ENCODE data around the gene PASK. TPM values are rescaled to one million over a fixed set of nuclear protein-coding genes. Genes with fewer than 3 reads are reported as not detected.
A peak's percentile ranks its signal among the peaks of the same experiment; 100 is the strongest.

The PASK gene
- total and polyA plus RNA-seq, 7 experiments from 2014 or later: 15.0 to 160 (median 78.3) TPM

DNA sequence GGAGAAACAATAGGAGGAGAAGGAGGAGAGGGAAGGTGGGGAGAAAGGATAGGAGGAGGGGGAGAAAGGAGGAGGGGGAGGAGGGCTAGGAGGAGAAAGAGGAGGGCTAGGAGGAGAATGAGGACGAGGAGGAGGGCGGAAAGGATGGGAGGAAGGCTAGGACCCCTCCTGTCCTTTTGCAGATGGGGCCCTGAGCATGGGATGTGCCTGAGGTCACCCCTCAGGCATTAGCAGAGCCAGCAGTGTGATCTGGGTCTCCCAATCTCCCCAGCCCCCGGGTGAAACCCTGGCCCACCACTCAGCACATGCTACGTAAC, 38.6 kb upstream of the PASK start:
- DNase-seq: no peak

GRCh38 chr2:241187101-241187917, 38.0 kb upstream of the PASK start:
- DNase-seq (no peak), ATAC-seq (no peak)
- Histone ChIP-seq H3K27ac (ENCODE audit: low read depth, low read length) (no peak overlapping the region), H3K36me3 (ENCODE audit: control insufficient read depth in 2 of 3, insufficient read depth in 3 of 3, low read length in 3 of 3) (peaks cover 0 to 14% (median 0%) of the 10 kb centered on the region in 3 experiments), H3K27me3 (ENCODE audit: control insufficient read depth in 2 of 2, insufficient read depth in 2 of 2, low read length in 2 of 2) (no peaks in the 10 kb centered on the region), H3K9me3 (ENCODE audit: control insufficient read depth in 2 of 3, low read length in 3 of 3) (no peaks in the 10 kb centered on the region), H3K4me1 (ENCODE audit: control insufficient read depth in 2 of 2, insufficient read depth in 2 of 2, low read length in 2 of 2) (no peaks in the 10 kb centered on the region), H3K4me3 (ENCODE audit: low read length) (no peak overlapping the region)
- Mint-ChIP-seq H3K4me1 (no peaks in the 10 kb centered on the region), H3K27me3 (no peaks in the 10 kb centered on the region), H3K4me3 (no peak overlapping the region), H3K9me3 (no peaks in the 10 kb centered on the region), H3K36me3 (peaks cover 0 to 11% (median 0%) of the 10 kb centered on the region in 5 donors), H3K27ac (peak overlapping the region in 1 of 9 donors; percentile 62)
- ChIA-PET CTCF (no interaction called here), POLR2A (interaction anchor here (1.7 kb wide), 1 partner anchor 28 kb away, joined by 4 read pairs; no protein-coding TSS in a partner anchor)
- intact Hi-C loops (cut with micrococcal nuclease): no loop called here

More for the DNA sequence above, 38.6 kb upstream of the PASK start:
- H3K27ac Mint-ChIP-seq: no peak overlapping the region
- Histone ChIP-seq H3K4me3 (ENCODE audit: low read length) (no peak overlapping the region), H3K4me1 (ENCODE audit: control insufficient read depth in 2 of 2, insufficient read depth in 2 of 2, low read length in 2 of 2) (no peaks in the 10 kb centered on the region), H3K27me3 (ENCODE audit: control insufficient read depth in 2 of 2, insufficient read depth in 2 of 2, low read length in 2 of 2) (no peaks in the 10 kb centered on the region), H3K9me3 (ENCODE audit: control insufficient read depth in 2 of 3, low read length in 3 of 3) (no peaks in the 10 kb centered on the region), H3K27ac (ENCODE audit: low read depth, low read length) (no peak overlapping the region), H3K36me3 (ENCODE audit: control insufficient read depth in 2 of 3, insufficient read depth in 3 of 3, low read length in 3 of 3) (peaks cover 0 to 8% (median 0%) of the 10 kb centered on the region in 3 experiments)
- H3K27me3 Mint-ChIP-seq: no peaks in the 10 kb centered on the region
- ChIA-PET POLR2A (interaction anchor here (1.7 kb wide), 1 partner anchor 28 kb away, joined by 4 read pairs; no protein-coding TSS in a partner anchor), CTCF (no interaction called here)
- no peaks in the 10 kb centered on the region for H3K4me1 Mint-ChIP-seq
- no peaks in the 10 kb centered on the region for H3K9me3 Mint-ChIP-seq
- intact Hi-C loops (cut with micrococcal nuclease): no loop called here
- no peak for ATAC-seq
- H3K36me3 Mint-ChIP-seq: peaks cover 0 to 5% (median 0%) of the 10 kb centered on the region in 5 donors
- H3K4me3 Mint-ChIP-seq: no peak overlapping the region

DNA sequence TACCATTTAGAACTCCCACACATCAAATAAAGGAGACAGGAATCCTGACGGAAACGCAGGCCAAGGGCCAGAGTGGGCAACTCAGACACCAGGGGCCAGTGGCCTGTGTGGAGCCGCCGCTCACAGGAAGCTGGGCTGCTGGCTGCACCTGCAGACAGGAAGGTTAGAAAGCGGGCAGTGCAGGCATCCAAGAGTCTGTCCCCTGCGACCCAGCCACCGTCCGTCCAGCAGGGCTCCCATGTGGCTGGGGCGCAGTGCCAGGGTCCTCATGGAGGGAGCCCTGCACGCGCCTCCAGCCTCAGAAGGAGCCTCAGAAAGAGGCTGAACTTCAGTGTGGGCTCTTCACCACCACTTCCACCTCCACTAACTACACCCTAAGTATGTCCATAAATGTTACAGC, 36.7 kb upstream of the PASK start:
- peaks cover 0 to 19% (median 0%) of the 10 kb centered on the region in 5 donors for H3K36me3 Mint-ChIP-seq
- H3K27ac Mint-ChIP-seq: no peak overlapping the region
- Histone ChIP-seq H3K4me1 (ENCODE audit: control insufficient read depth in 2 of 2, insufficient read depth in 2 of 2, low read length in 2 of 2) (no peaks in the 10 kb centered on the region), H3K27me3 (ENCODE audit: control insufficient read depth in 2 of 2, insufficient read depth in 2 of 2, low read length in 2 of 2) (no peaks in the 10 kb centered on the region), H3K36me3 (ENCODE audit: control insufficient read depth in 2 of 3, insufficient read depth in 3 of 3, low read length in 3 of 3) (peaks cover 0 to 22% (median 0%) of the 10 kb centered on the region in 3 experiments), H3K4me3 (ENCODE audit: low read length) (no peak overlapping the region), H3K9me3 (ENCODE audit: control insufficient read depth in 2 of 3, low read length in 3 of 3) (no peaks in the 10 kb centered on the region), H3K27ac (ENCODE audit: low read depth, low read length) (no peak overlapping the region)
- DNase-seq (no peak), ATAC-seq (no peak)
- ChIA-PET POLR2A (interaction anchor here (1.7 kb wide), 1 partner anchor 30 kb away, joined by 4 read pairs; no protein-coding TSS in a partner anchor), CTCF (interaction anchor here (0.6 kb wide), 1 partner anchor 358 kb away, joined by 4 read pairs; no protein-coding TSS in a partner anchor)
- H3K27me3 Mint-ChIP-seq: no peaks in the 10 kb centered on the region
- no peaks in the 10 kb centered on the region for H3K4me1 Mint-ChIP-seq
- intact Hi-C loops (cut with micrococcal nuclease): no loop called here
- no peaks in the 10 kb centered on the region for H3K9me3 Mint-ChIP-seq
- H3K4me3 Mint-ChIP-seq: no peak overlapping the region

- H3K27me3 ChIP-seq (ENCODE audit: control insufficient read depth in 2 of 2, insufficient read depth in 2 of 2, low read length in 2 of 2): no peaks in the 10 kb centered on the region
- no peak overlapping the region for H3K4me3 ChIP-seq (ENCODE audit: low read length)
- Mint-ChIP-seq H3K36me3 (peaks cover 0 to 21% (median 0%) of the 10 kb centered on the region in 5 donors), H3K4me3 (no peak overlapping the region), H3K27ac (no peak overlapping the region), H3K4me1 (no peaks in the 10 kb centered on the region), H3K9me3 (no peaks in the 10 kb centered on the region), H3K27me3 (no peaks in the 10 kb centered on the region)
- ATAC-seq (no peak), DNase-seq (no peak)
- no peak overlapping the region for H3K27ac ChIP-seq (ENCODE audit: low read depth, low read length)
- intact Hi-C loops (cut with micrococcal nuclease): no loop called here
- peaks cover 0 to 31% (median 0%) of the 10 kb centered on the region in 3 experiments for H3K36me3 ChIP-seq (ENCODE audit: control insufficient read depth in 2 of 3, insufficient read depth in 3 of 3, low read length in 3 of 3)
- CTCF ChIA-PET: no interaction called here
- POLR2A ChIA-PET: no interaction called here
- H3K4me1 ChIP-seq (ENCODE audit: control insufficient read depth in 2 of 2, insufficient read depth in 2 of 2, low read length in 2 of 2): no peaks in the 10 kb centered on the region
- H3K9me3 ChIP-seq (ENCODE audit: control insufficient read depth in 2 of 3, low read length in 3 of 3): no peaks in the 10 kb centered on the region
Observed at GRCh38 chr2:241184901-241185300, 35.6 kb upstream of the PASK start.

DNA sequence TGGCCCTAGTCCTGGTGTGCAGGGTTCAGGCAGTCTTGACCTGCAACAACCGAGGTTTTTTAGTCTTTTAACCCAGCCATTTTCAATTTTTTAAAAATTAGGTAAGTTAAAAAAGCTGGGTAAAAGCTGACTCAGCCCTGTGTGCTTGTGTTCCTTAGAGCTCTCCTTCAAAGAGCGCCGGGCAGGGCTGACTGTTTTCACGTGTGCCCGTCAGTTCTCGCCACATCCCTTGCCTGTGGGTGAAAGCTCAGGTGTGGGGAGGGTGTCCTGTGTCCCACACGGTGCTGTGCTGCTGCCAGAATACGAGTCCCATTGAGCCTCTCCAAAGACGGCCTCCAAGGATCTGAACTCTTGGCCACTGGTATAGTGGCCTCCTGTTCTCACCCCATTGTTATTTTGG, 33.9 kb upstream of the PASK start:
- H3K36me3 Mint-ChIP-seq: peaks cover 4 to 36% (median 9%) of the 10 kb centered on the region in 5 donors
- no peak overlapping the region for H3K4me3 Mint-ChIP-seq
- POLR2A ChIA-PET: interaction anchor here (0.6 to 0.9 kb wide), 2 partner anchors 27 to 51 kb away, joined by 3 to 5 read pairs; no protein-coding TSS in a partner anchor
- H3K36me3 ChIP-seq (ENCODE audit: control insufficient read depth in 2 of 3, insufficient read depth in 3 of 3, low read length in 3 of 3): peaks cover 0 to 45% (median 0%) of the 10 kb centered on the region in 3 experiments
- no peaks in the 10 kb centered on the region for H3K4me1 ChIP-seq (ENCODE audit: control insufficient read depth in 2 of 2, insufficient read depth in 2 of 2, low read length in 2 of 2)
- H3K27ac Mint-ChIP-seq: no peak overlapping the region
- DNase-seq: no peak
- H3K27ac ChIP-seq (ENCODE audit: low read depth, low read length): no peak overlapping the region
- no peak for ATAC-seq
- H3K9me3 ChIP-seq (ENCODE audit: control insufficient read depth in 2 of 3, low read length in 3 of 3): no peaks in the 10 kb centered on the region
- H3K9me3 Mint-ChIP-seq: no peaks in the 10 kb centered on the region
- intact Hi-C loops (cut with micrococcal nuclease): no loop called here
- H3K27me3 ChIP-seq (ENCODE audit: control insufficient read depth in 2 of 2, insufficient read depth in 2 of 2, low read length in 2 of 2): no peaks in the 10 kb centered on the region
- H3K27me3 Mint-ChIP-seq: no peaks in the 10 kb centered on the region
- H3K4me1 Mint-ChIP-seq: peaks cover 0 to 5% (median 0%) of the 10 kb centered on the region in 7 donors
- CTCF ChIA-PET: no interaction called here
- H3K4me3 ChIP-seq (ENCODE audit: low read length): no peak overlapping the region

DNA sequence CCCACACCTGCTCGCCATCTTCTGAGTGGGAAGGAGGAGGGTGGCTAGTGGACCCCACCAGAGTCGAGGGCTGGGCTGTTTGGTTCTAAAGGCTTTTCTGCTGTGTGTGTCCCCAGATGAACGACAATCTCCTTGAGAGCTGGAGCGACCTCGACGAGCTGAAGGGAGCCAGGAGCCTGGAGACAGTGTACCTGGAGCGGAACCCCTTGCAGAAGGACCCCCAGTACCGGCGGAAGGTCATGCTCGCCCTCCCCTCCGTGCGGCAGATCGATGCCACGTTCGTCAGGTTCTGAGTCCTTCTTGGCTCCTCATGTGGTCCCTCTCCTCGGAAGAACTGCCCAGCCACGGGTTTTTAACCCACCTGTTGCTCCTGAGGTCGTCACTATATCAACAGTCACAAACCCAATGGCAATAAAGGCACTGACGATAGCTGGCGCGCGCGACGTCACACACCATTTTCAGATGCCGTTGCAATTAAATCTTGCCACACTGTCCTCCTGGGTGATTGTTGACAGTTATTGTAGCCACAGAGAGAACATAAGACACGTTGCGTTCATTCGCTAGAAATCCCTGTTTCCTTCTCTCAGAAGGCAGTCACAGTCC, 33.4 kb upstream of the PASK start:
- H3K9me3 Mint-ChIP-seq: no peaks in the 10 kb centered on the region
- DNase-seq (no peak), ATAC-seq (no peak)
- Histone ChIP-seq H3K27me3 (ENCODE audit: control insufficient read depth in 2 of 2, insufficient read depth in 2 of 2, low read length in 2 of 2) (no peaks in the 10 kb centered on the region), H3K27ac (ENCODE audit: low read depth, low read length) (no peak overlapping the region), H3K4me1 (ENCODE audit: control insufficient read depth in 2 of 2, insufficient read depth in 2 of 2, low read length in 2 of 2) (no peaks in the 10 kb centered on the region), H3K4me3 (ENCODE audit: low read length) (no peak overlapping the region), H3K36me3 (ENCODE audit: control insufficient read depth in 2 of 3, insufficient read depth in 3 of 3, low read length in 3 of 3) (peaks cover 0 to 50% (median 0%) of the 10 kb centered on the region in 3 experiments), H3K9me3 (ENCODE audit: control insufficient read depth in 2 of 3, low read length in 3 of 3) (no peaks in the 10 kb centered on the region)
- no peak overlapping the region for H3K27ac Mint-ChIP-seq
- ChIA-PET POLR2A (interaction anchor here (0.6 to 0.9 kb wide), 2 partner anchors 27 to 50 kb away, joined by 3 to 5 read pairs; no protein-coding TSS in a partner anchor), CTCF (no interaction called here)
- peaks cover 0 to 5% (median 0%) of the 10 kb centered on the region in 7 donors for H3K4me1 Mint-ChIP-seq
- peaks cover 4 to 42% (median 9%) of the 10 kb centered on the region in 5 donors for H3K36me3 Mint-ChIP-seq
- no peaks in the 10 kb centered on the region for H3K27me3 Mint-ChIP-seq
- intact Hi-C loops (cut with micrococcal nuclease): no loop called here
- H3K4me3 Mint-ChIP-seq: no peak overlapping the region
